Activated CD8-positive, alpha-beta memory T cell treated with anti-CD3 and anti-CD28 coated beads, Interleukin-2, amount 10 ng/mL, durations not matched to agents 7 days and 5 days (primary cell): Measurements from ENCODE around the gene ZNF273. TPM values are rescaled to one million over a fixed set of nuclear protein-coding genes. Genes with fewer than 3 reads are reported as not detected.
A peak's percentile ranks its signal among the peaks of the same experiment; 100 is the strongest.
"Not testable (repeated sequence)": the region's sequence is repeated elsewhere in the genome, so short reads cannot be mapped to it uniquely, and the experiment has no call there.

ENCODE experiments used
- ATAC-seq: fragments of 150-1000 bp; cut with Tn5 transposase; one replicate; pipeline ENCODE4 v1.10.0; 2021; ENCODE audit warnings: moderate library complexity
- CTCF ChIA-PET: fragments of 350-600 bp; sonication (Branson Sonifier 250); formaldehyde crosslinking; loops from one replicate; lab custom pipeline; 2021; ENCODE audit warnings: antibody characterized with exemption; lab: Charles Lee
- DNase-seq: peaks from one replicate; pipeline ENCODE4 v3.0.0-alpha.2; 2020
- H3K27ac Mint-ChIP-seq: one replicate; pipeline ENCODE4 v1.8.0; 2021; ENCODE audit warnings: mild to moderate bottlenecking, mixed read lengths
- H3K27me3 Mint-ChIP-seq: one replicate; pipeline ENCODE4 v1.8.0; 2021; ENCODE audit warnings: mixed read lengths
- H3K36me3 Mint-ChIP-seq: one replicate; pipeline ENCODE4 v1.8.0; 2021; ENCODE audit warnings: mild to moderate bottlenecking, mixed read lengths
- H3K4me1 Mint-ChIP-seq: one replicate; pipeline ENCODE4 v1.8.0; 2021; ENCODE audit warnings: mixed read lengths
- H3K4me3 Mint-ChIP-seq: one replicate; pipeline ENCODE4 v1.8.0; 2021; ENCODE audit warnings: mild to moderate bottlenecking, moderate library complexity, mixed read lengths
- H3K9me3 Mint-ChIP-seq: one replicate; pipeline ENCODE4 v1.8.0; 2022; ENCODE audit warnings: low read depth, mixed read lengths
- total RNA-seq, 2 experiments: library from RNA; stranded (reverse); gene quantifications; one replicate each; pipeline ENCODE4 v1.2.3, GENCODE V29; 2021

ZNF273 gene
- total RNA-seq, 2 experiments from 2014 or later = 8.4 to 13.6 TPM

GRCh38 chr7:64888901-64889685, 14.0 kb upstream of the ZNF273 start:
- H3K27ac Mint-ChIP-seq = no peak overlapping the region
- peaks cover 59% of the 10 kb centered on the region for H3K27me3 Mint-ChIP-seq
- peaks cover 10% of the 10 kb centered on the region for H3K4me1 Mint-ChIP-seq
- no peaks in the 10 kb centered on the region for H3K36me3 Mint-ChIP-seq
- no peaks in the 10 kb centered on the region for H3K9me3 Mint-ChIP-seq
- CTCF ChIA-PET = interaction anchor here (1.2 kb wide), 1 partner anchor 419 kb away, joined by 4 read pairs; no protein-coding TSS in a partner anchor
- ATAC-seq (peak; percentile 59), DNase-seq (no peak)
- H3K4me3 Mint-ChIP-seq = peak overlapping the region; percentile 70

- ATAC-seq (no peak), DNase-seq (no peak)
- Mint-ChIP-seq H3K27me3 (peaks cover 57% of the 10 kb centered on the region), H3K27ac (no peak overlapping the region), H3K36me3 (no peaks in the 10 kb centered on the region), H3K4me3 (no peak overlapping the region), H3K4me1 (peaks cover 10% of the 10 kb centered on the region), H3K9me3 (no peaks in the 10 kb centered on the region)
- CTCF ChIA-PET = no interaction called here
Measured at GRCh38 chr7:64889686-64890162, 13.3 kb upstream of the ZNF273 start.

- H3K4me1 Mint-ChIP-seq, ATAC-seq, H3K9me3 Mint-ChIP-seq, H3K27ac Mint-ChIP-seq, DNase-seq, H3K4me3 Mint-ChIP-seq, CTCF ChIA-PET, H3K36me3 Mint-ChIP-seq: not testable (repeated sequence)
- H3K27me3 Mint-ChIP-seq = peaks cover 55% of the 10 kb centered on the region
Measured at GRCh38 chr7:64890273-64890672, 12.8 kb upstream of the ZNF273 start.

- no peak overlapping the region for H3K27ac Mint-ChIP-seq
- H3K4me1 Mint-ChIP-seq = peaks cover 10% of the 10 kb centered on the region
- H3K36me3 Mint-ChIP-seq = no peaks in the 10 kb centered on the region
- no peaks in the 10 kb centered on the region for H3K9me3 Mint-ChIP-seq
- ATAC-seq (peak; percentile 22), DNase-seq (no peak)
- no peak overlapping the region for H3K4me3 Mint-ChIP-seq
- CTCF ChIA-PET = no interaction called here
- peaks cover 51% of the 10 kb centered on the region for H3K27me3 Mint-ChIP-seq
Measured at GRCh38 chr7:64890761-64891362, 12.2 kb upstream of the ZNF273 start.

- CTCF ChIA-PET = not testable (repeated sequence)
Measured at GRCh38 chr7:64891363-64892081, 11.6 kb upstream of the ZNF273 start.

GRCh38 chr7:64892116-64892515, 11.0 kb upstream of the ZNF273 start:
- no peaks in the 10 kb centered on the region for H3K36me3 Mint-ChIP-seq
- no peak for ATAC-seq
- peaks cover 43% of the 10 kb centered on the region for H3K27me3 Mint-ChIP-seq
- DNase-seq = no peak
- H3K4me1 Mint-ChIP-seq = peaks cover 10% of the 10 kb centered on the region
- no peak overlapping the region for H3K4me3 Mint-ChIP-seq
- no peak overlapping the region for H3K27ac Mint-ChIP-seq
- H3K9me3 Mint-ChIP-seq = no peaks in the 10 kb centered on the region
- CTCF ChIA-PET = no interaction called here

More at GRCh38 chr7:64891363-64892081, 11.6 kb upstream of the ZNF273 start:
- not testable (repeated sequence) for DNase-seq, H3K4me1 Mint-ChIP-seq, ATAC-seq, H3K27ac Mint-ChIP-seq, H3K9me3 Mint-ChIP-seq, H3K4me3 Mint-ChIP-seq, H3K36me3 Mint-ChIP-seq
- H3K27me3 Mint-ChIP-seq = peaks cover 49% of the 10 kb centered on the region

- Mint-ChIP-seq H3K27ac (no peak overlapping the region), H3K9me3 (no peaks in the 10 kb centered on the region), H3K27me3 (peaks cover 38% of the 10 kb centered on the region), H3K4me1 (peaks cover 10% of the 10 kb centered on the region), H3K36me3 (no peaks in the 10 kb centered on the region), H3K4me3 (no peak overlapping the region)
- ATAC-seq (no peak), DNase-seq (no peak)
- CTCF ChIA-PET = no interaction called here
Measured at GRCh38 chr7:64892666-64893309, 10.3 kb upstream of the ZNF273 start.

GRCh38 chr7:64893401-64893800, 9.7 kb upstream of the ZNF273 start:
- CTCF ChIA-PET = no interaction called here
- Mint-ChIP-seq H3K36me3 (no peaks in the 10 kb centered on the region), H3K4me3 (no peak overlapping the region), H3K27ac (no peak overlapping the region), H3K27me3 (peaks cover 32% of the 10 kb centered on the region), H3K4me1 (peaks cover 4% of the 10 kb centered on the region), H3K9me3 (no peaks in the 10 kb centered on the region)
- ATAC-seq (no peak), DNase-seq (no peak)

- DNase-seq, H3K27me3 Mint-ChIP-seq, ATAC-seq, H3K9me3 Mint-ChIP-seq, CTCF ChIA-PET: not testable (repeated sequence)
- Mint-ChIP-seq H3K4me3 (peak overlapping the region; percentile 98), H3K4me1 (peaks cover 33% of the 10 kb centered on the region), H3K27ac (peak overlapping the region; percentile 98), H3K36me3 (peaks cover 36% of the 10 kb centered on the region)
Measured at GRCh38 chr7:64902461-64902805, 640 bp upstream of the ZNF273 start.

GRCh38 chr7:64904008-64904407, 935 bp downstream of the ZNF273 start:
- Mint-ChIP-seq H3K4me3 (peak overlapping the region; percentile 98), H3K4me1 (peaks cover 41% of the 10 kb centered on the region), H3K36me3 (peaks cover 50% of the 10 kb centered on the region), H3K9me3 (peaks cover 9% of the 10 kb centered on the region), H3K27me3 (no peaks in the 10 kb centered on the region), H3K27ac (peak overlapping the region; percentile 98)
- DNase-seq = no peak
- ATAC-seq = no peak
- CTCF ChIA-PET = interaction anchor here (0.9 kb wide), 1 partner anchor 13 kb away, joined by 3 read pairs; no protein-coding TSS in a partner anchor

GRCh38 chr7:64905133-64905532, 2.1 kb downstream of the ZNF273 start:
- no peak for ATAC-seq
- DNase-seq = no peak
- Mint-ChIP-seq H3K4me3 (no peak overlapping the region), H3K36me3 (peaks cover 62% of the 10 kb centered on the region), H3K27me3 (no peaks in the 10 kb centered on the region), H3K4me1 (peaks cover 42% of the 10 kb centered on the region), H3K9me3 (peaks cover 13% of the 10 kb centered on the region), H3K27ac (no peak overlapping the region)
- CTCF ChIA-PET = no interaction called here

GRCh38 chr7:64905547-64905946, 2.5 kb downstream of the ZNF273 start:
- CTCF ChIA-PET = no interaction called here
- Mint-ChIP-seq H3K9me3 (peaks cover 14% of the 10 kb centered on the region), H3K4me1 (peaks cover 42% of the 10 kb centered on the region), H3K4me3 (no peak overlapping the region), H3K27me3 (no peaks in the 10 kb centered on the region), H3K27ac (no peak overlapping the region), H3K36me3 (peaks cover 65% of the 10 kb centered on the region)
- ATAC-seq (no peak), DNase-seq (no peak)

GRCh38 chr7:64907641-64908326, 4.7 kb downstream of the ZNF273 start:
- Mint-ChIP-seq H3K27me3 (no peaks in the 10 kb centered on the region), H3K36me3 (peaks cover 76% of the 10 kb centered on the region), H3K9me3 (peaks cover 20% of the 10 kb centered on the region), H3K27ac (no peak overlapping the region), H3K4me3 (no peak overlapping the region), H3K4me1 (peaks cover 40% of the 10 kb centered on the region)
- ATAC-seq = no peak
- CTCF ChIA-PET = no interaction called here
- no peak for DNase-seq
